Measurements from ENCODE around the gene STXBP3. TPM values are rescaled to one million over a fixed set of nuclear protein-coding genes. Genes with fewer than 3 reads are reported as not detected.

STXBP3 gene
- total and polyA plus RNA-seq, 2 of the 13 experiments (the other 11 are each of a cell fraction or from before 2014, with no cell fraction given), result 13.0 to 20.8 TPM

DNA sequence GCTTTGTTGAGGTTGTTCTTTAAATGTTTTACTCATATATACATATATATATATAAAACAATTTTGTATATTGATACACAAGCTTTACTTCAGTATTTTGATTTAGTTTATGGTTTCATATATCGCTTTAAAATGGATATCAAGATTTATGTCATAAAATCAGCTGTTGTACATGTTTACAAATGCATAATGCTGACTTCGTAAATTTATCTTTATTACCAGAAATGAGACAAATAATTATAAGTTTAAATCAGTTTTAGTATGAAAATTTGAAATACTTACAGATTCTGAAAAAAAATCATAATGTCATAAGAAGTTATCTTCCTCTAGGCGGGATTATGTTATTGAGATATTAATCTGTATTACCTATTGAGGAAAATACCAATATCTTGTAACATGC is 6.9 kb downstream of the STXBP3 start:
- in situ Hi-C loops (cut with HindIII; ENCODE audit: extremely low pct_ligation_motif_present, low pct_unique_long_range_greater_than_20kb) (no loop called here), intact Hi-C loops (cut with micrococcal nuclease; ENCODE audit: unreplicated experiment) (no loop called here)
- peaks cover 1 to 8% of the 10 kb centered on the region in 2 experiments; a peak in 3 of 5 replicates for H3K36me3 ChIP-seq (replicated peaks in 1 of 2; ENCODE audit: control insufficient read depth in 1 of 2, insufficient read depth in 2 of 2, low read length in 2 of 2)
- ATAC-seq (no peak), FAIRE-seq (no peak), DNase-seq (ENCODE audit: low spot score) (no peak)
- no peak overlapping the region for H3K9ac ChIP-seq (ENCODE audit: insufficient read depth, low read depth, low read length)
- ChIA-PET POLR2A (no interaction called here), CTCF (ENCODE audit: low intra/inter-chr PET ratio, low total read pairs) (no interaction called here)
- H3K4me1 ChIP-seq (ENCODE audit: insufficient read depth, low read length), result no peaks in the 10 kb centered on the region
- no peaks in the 10 kb centered on the region for H3K9me3 ChIP-seq (ENCODE audit: low read length)
- H3K4me2 ChIP-seq (ENCODE audit: low read depth, low read length), result no peak overlapping the region
- no peaks in the 10 kb centered on the region for H4K20me1 ChIP-seq (ENCODE audit: insufficient read depth, low read length)
- TF ChIP-seq MAFK (conservative IDR thresholded peaks at IDR 0.05 in 1 of 2, IDR thresholded peaks at IDR 0.05 in 1 of 2; ENCODE audit: low read length in 2 of 2) (peak in 1 of 2 experiments; percentile 52; a peak in 2 of 4 replicates), ZNF33A (CRISPR knock-in tag; IDR thresholded peaks at IDR 0.05; ENCODE audit: borderline replicate concordance) (no peak)
- no peak overlapping the region for H2AFZ ChIP-seq (ENCODE audit: low read length)
- 63% methylated on average over 3 of the region's 3 CpGs for WGBS (ENCODE audit: low lambda C conversion rate)
- no peak overlapping the region for H3K4me3 ChIP-seq (replicated peaks in 1 of 3; ENCODE audit: insufficient read depth in 1 of 3, low read depth in 2 of 3, low read length in 3 of 3)
- no TSS peak for BruUV-seq (replicated peaks)
- no peak overlapping the region for H3K27ac ChIP-seq (ENCODE audit: extremely low read length, insufficient read depth, low read length)
- H3K27me3 ChIP-seq (ENCODE audit: control insufficient read depth in 1 of 2, insufficient read depth in 2 of 2, low read length in 2 of 2), result no peaks in the 10 kb centered on the region
- no peaks in the 10 kb centered on the region for H3K79me2 ChIP-seq (ENCODE audit: insufficient read depth, low read length)

DNA sequence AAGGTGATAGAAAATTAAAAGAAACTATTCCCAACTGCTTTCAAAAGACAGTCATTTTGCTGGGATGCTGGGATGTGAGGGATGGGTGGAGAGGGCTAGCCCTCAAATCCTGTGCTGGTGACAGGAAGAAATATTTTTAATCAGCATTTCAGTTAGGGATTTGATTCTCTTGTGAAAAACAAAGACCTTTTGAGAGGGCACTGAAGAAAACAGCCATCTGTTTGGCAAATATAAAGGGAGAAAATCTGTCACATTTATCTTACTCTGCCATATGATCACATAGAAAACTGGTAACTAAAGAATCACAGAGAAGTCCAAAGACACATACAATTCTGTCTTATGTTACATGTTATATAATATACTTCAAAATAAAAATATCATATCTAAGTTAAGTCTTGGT is 12.3 kb downstream of the STXBP3 start:
- H3K4me3 ChIP-seq (replicated peaks in 1 of 3; ENCODE audit: insufficient read depth in 1 of 3, low read depth in 2 of 3, low read length in 3 of 3), result no peak overlapping the region
- no peak overlapping the region for H3K27ac ChIP-seq (ENCODE audit: extremely low read length, insufficient read depth, low read length)
- no TSS peak for BruUV-seq (replicated peaks)
- FAIRE-seq, result no peak
- no peak overlapping the region for H3K9ac ChIP-seq (ENCODE audit: insufficient read depth, low read depth, low read length)
- H3K4me1 ChIP-seq (ENCODE audit: insufficient read depth, low read length), result no peaks in the 10 kb centered on the region
- ATAC-seq, result no peak
- CTCF ChIA-PET (ENCODE audit: low intra/inter-chr PET ratio, low total read pairs), result no interaction called here
- intact Hi-C loops (cut with micrococcal nuclease; ENCODE audit: unreplicated experiment), result no loop called here
- H2AFZ ChIP-seq (ENCODE audit: low read length), result no peak overlapping the region
- H3K36me3 ChIP-seq (replicated peaks in 1 of 2; ENCODE audit: control insufficient read depth in 1 of 2, insufficient read depth in 2 of 2, low read length in 2 of 2), result peaks cover 1 to 20% of the 10 kb centered on the region in 2 experiments; a peak in 2 of 5 replicates
- H4K20me1 ChIP-seq (ENCODE audit: insufficient read depth, low read length), result no peaks in the 10 kb centered on the region
- no peak for DNase-seq (ENCODE audit: low spot score)
- H3K9me3 ChIP-seq (ENCODE audit: low read length), result no peaks in the 10 kb centered on the region
- H3K79me2 ChIP-seq (ENCODE audit: insufficient read depth, low read length), result no peaks in the 10 kb centered on the region
- POLR2A ChIA-PET, result no interaction called here
- in situ Hi-C loops (cut with HindIII; ENCODE audit: extremely low pct_ligation_motif_present, low pct_unique_long_range_greater_than_20kb), result no loop called here
- no peaks in the 10 kb centered on the region for H3K27me3 ChIP-seq (ENCODE audit: control insufficient read depth in 1 of 2, insufficient read depth in 2 of 2, low read length in 2 of 2)
- no peak overlapping the region for H3K4me2 ChIP-seq (ENCODE audit: low read depth, low read length)
- TF ChIP-seq DNMT1 (CRISPR knock-in tag; IDR thresholded peaks at IDR 0.05) (no peak), ZNF224 (CRISPR knock-in tag; IDR thresholded peaks at IDR 0.05) (no peak), NCOA5 (CRISPR knock-in tag; IDR thresholded peaks at IDR 0.05) (no peak), PHB2 (IDR thresholded peaks at IDR 0.05; ENCODE audit: partially characterized antibody) (no peak), YY1 (IDR thresholded peaks at IDR 0.05; ENCODE audit: insufficient read depth, insufficient replicate concordance, low read depth, low read length) (no peak), ZNF326 (CRISPR knock-in tag; IDR thresholded peaks at IDR 0.05; ENCODE audit: borderline replicate concordance) (no peak), RBM39 (IDR thresholded peaks at IDR 0.05; ENCODE audit: low read depth, low read length, poor library complexity, severe bottlenecking) (no peak), ZNF644 (CRISPR knock-in tag; IDR thresholded peaks at IDR 0.05; ENCODE audit: low read depth) (no peak), HHEX (CRISPR knock-in tag; IDR thresholded peaks at IDR 0.05) (no peak), ZKSCAN1 (IDR thresholded peaks at IDR 0.05; ENCODE audit: low read length) (no peak), KDM4B (CRISPR knock-in tag; IDR thresholded peaks at IDR 0.05) (no peak), ZNF780A (CRISPR knock-in tag; IDR thresholded peaks at IDR 0.05) (no peak), CTCF (CRISPR knock-in tag; IDR thresholded peaks at IDR 0.05) (no peak), NKX3-1 (CRISPR knock-in tag; IDR thresholded peaks at IDR 0.05) (no peak), GATAD2A (CRISPR knock-in tag; IDR thresholded peaks at IDR 0.05) (no peak), ZSCAN9 (CRISPR knock-in tag; IDR thresholded peaks at IDR 0.05; ENCODE audit: borderline replicate concordance) (no peak), ZNF337 (CRISPR knock-in tag; IDR thresholded peaks at IDR 0.05; ENCODE audit: borderline replicate concordance, low read depth) (no peak), ZNF850 (CRISPR knock-in tag; conservative IDR thresholded peaks at IDR 0.05) (no peak), DR1 (CRISPR knock-in tag; IDR thresholded peaks at IDR 0.05) (no peak)
